ENCODE results near the gene UBE2N.
"Not testable (repeated sequence)": the region's sequence is repeated elsewhere in the genome, so short reads cannot be mapped to it uniquely, and the experiment has no call there.

The UBE2N gene

DNA sequence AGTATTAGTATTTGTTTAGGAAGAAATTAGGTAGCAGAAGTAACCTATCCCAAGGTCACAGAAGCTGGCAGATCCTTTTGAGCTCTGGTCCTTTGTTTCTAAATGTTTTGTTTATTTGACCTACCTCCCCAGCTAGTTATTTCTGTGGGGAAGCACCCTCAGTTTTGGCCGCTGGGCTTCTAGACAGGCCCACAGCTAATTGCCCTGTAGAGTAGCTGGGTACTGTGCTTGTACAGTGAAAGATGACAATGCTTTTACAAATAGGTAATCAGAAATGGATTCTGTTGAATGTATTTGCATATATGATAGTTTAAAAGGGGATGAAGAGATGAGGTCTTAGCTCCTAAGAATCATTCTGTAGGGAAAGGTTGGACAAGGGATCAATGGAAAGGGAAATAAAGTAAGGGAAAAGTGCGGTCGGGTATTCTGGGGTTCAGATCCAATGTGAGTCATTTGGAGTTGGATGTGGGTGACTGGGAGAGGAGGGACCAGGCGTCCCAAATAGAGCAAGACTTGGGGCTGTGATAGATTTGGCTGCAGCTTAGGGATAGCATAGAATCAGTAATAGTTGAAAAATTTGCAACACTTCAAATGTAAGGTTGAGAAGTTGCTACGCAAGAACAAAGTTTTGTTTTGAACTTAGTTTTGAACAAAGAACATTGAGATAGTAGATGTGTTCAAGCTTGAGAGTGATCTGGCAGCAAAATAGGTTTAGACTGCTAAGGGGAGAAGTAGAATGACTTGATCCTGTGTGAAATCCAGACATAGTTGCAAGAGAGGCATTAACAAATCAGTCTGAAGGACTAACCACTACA lies 60.4 kb downstream of the UBE2N start:
- no peak for DNase-seq (ENCODE audit: low spot score in 2 of 2)
- Mint-ChIP-seq H3K4me1 (peaks cover 51% of the 10 kb centered on the region), H3K9me3 (no peaks in the 10 kb centered on the region), H3K4me3 (peak overlapping the region; percentile 95), H3K27ac (peak overlapping the region; percentile 97), H3K36me3 (peaks cover 24% of the 10 kb centered on the region)
- ATAC-seq: no peak

DNA sequence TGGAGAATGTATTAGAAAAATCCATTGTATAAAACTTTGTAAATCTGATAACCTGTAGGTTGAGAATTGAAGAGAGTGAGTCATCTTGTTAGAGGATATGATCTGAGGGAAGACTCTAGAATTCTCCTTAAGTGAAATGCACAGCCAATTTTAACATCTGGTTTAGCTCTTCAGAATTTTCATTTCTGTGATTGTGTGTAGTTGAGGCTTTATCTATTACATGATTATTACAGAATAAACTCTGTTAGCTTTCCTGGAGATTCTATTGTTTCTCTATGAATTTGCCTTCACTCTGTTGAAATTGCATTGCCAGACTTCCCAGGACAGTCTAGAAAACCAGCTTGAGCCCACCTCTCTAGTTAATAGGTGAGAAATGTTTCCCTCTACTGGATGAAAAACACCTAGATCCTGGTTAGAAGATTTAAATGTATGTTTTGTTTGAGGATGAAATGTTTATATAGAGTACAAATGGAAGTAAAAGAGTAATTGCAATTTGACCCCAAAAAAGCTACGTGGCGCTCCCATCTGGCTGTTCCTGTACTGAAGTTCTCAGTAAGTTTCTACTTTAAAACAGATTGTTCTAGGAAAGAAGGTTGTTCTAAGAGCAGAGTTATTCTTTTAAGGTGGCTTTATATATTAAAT lies 61.1 kb downstream of the UBE2N start:
- H3K27ac Mint-ChIP-seq: peak overlapping the region; percentile 97
- peaks cover 50% of the 10 kb centered on the region for H3K4me1 Mint-ChIP-seq

DNA sequence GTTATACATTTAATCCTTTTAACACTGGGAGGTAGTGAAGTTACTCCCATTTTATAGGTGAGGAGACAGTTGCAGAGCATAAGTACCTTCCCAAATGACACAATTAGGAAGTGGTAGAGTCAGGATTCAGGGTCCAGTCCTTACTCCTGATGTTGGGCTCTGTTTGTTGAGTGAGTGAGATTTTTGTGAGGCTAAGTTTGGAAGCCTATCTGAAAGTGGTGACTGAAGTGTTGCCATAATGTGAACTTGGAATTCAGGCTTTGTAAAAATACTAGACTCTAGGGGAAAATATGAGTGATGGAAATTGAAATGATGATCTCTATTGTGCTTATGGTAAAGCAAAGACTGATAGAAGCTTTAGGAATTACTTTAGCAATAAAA lies 61.8 kb downstream of the UBE2N start:
- Mint-ChIP-seq H3K27ac (peak overlapping the region; percentile 97), H3K4me1 (peaks cover 44% of the 10 kb centered on the region), H3K36me3 (peaks cover 24% of the 10 kb centered on the region), H3K9me3 (no peaks in the 10 kb centered on the region), H3K4me3 (peak overlapping the region; percentile 95)
- no peak for DNase-seq (ENCODE audit: low spot score in 2 of 2)
- ATAC-seq: no peak

More for the DNA sequence above, 61.1 kb downstream of the UBE2N start:
- DNase-seq (ENCODE audit: low spot score in 2 of 2): no peak
- peaks cover 24% of the 10 kb centered on the region for H3K36me3 Mint-ChIP-seq
- no peaks in the 10 kb centered on the region for H3K9me3 Mint-ChIP-seq
- H3K4me3 Mint-ChIP-seq: peak overlapping the region; percentile 95
- ATAC-seq: no peak

DNA sequence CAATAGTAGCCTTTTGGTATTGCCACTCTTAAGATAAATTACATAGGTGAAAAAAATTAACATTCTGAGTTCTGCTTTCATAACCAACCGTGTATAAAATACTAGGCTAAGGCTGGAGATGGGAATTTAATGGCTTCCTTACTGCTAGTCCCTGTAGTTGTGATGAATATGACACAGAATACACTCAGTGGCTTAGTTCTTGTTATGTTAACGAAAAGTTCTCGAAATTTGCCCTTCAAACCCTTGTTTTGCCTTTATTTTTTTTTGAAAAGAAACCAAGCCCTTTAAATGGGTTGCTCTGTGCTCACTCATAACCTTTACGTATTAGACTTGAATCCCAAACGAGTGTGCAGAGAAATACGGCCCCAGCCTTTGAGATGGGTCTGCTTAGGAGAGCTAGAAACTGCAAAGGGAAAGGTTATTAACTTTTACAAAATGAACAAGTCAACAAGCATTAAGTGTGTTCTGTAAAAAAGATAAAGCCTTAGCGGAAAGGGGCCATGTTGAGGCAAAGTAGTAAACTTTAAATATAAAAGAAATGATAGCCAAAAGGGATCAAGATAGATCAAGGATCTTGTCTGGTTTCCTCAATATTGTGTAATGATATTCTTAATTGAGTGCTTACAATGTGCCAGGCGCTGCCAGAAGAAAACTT lies 62.3 kb downstream of the UBE2N start:
- no peak for DNase-seq (ENCODE audit: low spot score in 2 of 2)
- Mint-ChIP-seq H3K4me1 (peaks cover 42% of the 10 kb centered on the region), H3K27ac (peak overlapping the region; percentile 97), H3K9me3 (no peaks in the 10 kb centered on the region), H3K36me3 (peaks cover 24% of the 10 kb centered on the region), H3K4me3 (peak overlapping the region; percentile 95)
- no peak for ATAC-seq

GRCh38 chr12:93378998-93379325 lies 62.8 kb downstream of the UBE2N start:
- peaks cover 24% of the 10 kb centered on the region for H3K36me3 Mint-ChIP-seq
- no peaks in the 10 kb centered on the region for H3K9me3 Mint-ChIP-seq
- peak overlapping the region; percentile 95 for H3K4me3 Mint-ChIP-seq
- DNase-seq (ENCODE audit: low spot score in 2 of 2): no peak
- H3K4me1 Mint-ChIP-seq: peaks cover 42% of the 10 kb centered on the region
- ATAC-seq: no peak
- peak overlapping the region; percentile 97 for H3K27ac Mint-ChIP-seq

DNA sequence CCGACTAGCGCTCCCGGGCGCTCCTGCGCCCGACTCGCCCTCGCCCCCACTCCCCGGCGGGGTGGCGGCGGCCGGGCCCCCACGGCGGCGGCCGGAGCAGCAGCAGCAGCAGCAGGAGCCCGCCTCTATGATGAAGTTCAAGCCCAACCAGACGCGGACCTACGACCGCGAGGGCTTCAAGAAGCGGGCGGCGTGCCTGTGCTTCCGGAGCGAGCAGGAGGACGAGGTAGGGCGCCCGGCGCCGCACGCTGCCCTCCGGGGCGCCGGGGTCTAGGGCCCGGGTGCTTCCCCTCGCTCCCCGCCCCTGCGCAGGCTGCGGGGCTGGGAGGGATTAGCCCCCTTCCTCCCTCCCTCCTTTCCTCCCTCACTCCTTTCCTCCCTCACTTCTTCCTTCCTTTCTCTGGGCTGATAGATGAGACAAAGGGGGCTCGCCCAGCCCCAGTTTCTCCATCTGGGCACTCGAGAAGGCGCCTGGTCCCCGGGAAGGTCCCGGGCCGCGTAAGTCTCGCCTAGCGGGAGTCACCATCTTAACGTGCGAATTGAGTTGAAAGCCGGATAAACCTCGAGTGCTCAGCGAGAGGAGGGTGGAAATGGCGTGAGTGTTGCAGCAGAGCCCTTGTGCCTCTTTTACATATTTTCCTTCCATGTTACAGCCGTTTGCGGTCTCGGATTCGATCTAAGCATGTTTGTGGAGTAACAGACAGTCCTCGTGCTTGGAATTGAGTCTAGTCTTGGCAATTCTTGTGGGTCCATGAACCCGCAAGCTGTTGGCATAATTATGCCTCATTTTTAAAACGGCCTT lies 63.4 kb downstream of the UBE2N start:
- H3K4me1 Mint-ChIP-seq: peaks cover 42% of the 10 kb centered on the region
- peak overlapping the region; percentile 97 for H3K27ac Mint-ChIP-seq
- peak overlapping the region; percentile 95 for H3K4me3 Mint-ChIP-seq
- peaks cover 24% of the 10 kb centered on the region for H3K36me3 Mint-ChIP-seq
- ATAC-seq: peak; percentile 72
- DNase-seq (ENCODE audit: low spot score in 2 of 2): peak; percentile 38 to 82
- not testable (repeated sequence) for H3K9me3 Mint-ChIP-seq

- ATAC-seq: peak; percentile 90
- DNase-seq (ENCODE audit: low spot score in 2 of 2): peak; percentile 93 to 99
- peaks cover 24% of the 10 kb centered on the region for H3K36me3 Mint-ChIP-seq
- peaks cover 42% of the 10 kb centered on the region for H3K4me1 Mint-ChIP-seq
- H3K4me3 Mint-ChIP-seq: peak within 1 kb of the TSS; percentile 95
- H3K27ac Mint-ChIP-seq: peak within 1 kb of the TSS; percentile 97
- H3K9me3 Mint-ChIP-seq: no peaks in the 10 kb centered on the region
These were observed 64.2 kb downstream of the UBE2N start, which contains the start of gene NUDT4 for GRCh38 chr12:93377252-93378195. NUDT4 (plus strand) TSS chr12:93377925; CDS start chr12:93378323, 398 bp downstream.

- ATAC-seq: no peak
- H3K27ac Mint-ChIP-seq: no peak overlapping the region
- DNase-seq (ENCODE audit: low spot score in 2 of 2): no peak
- H3K9me3 Mint-ChIP-seq: no peaks in the 10 kb centered on the region
- H3K4me1 Mint-ChIP-seq: peaks cover 35% of the 10 kb centered on the region
- peak overlapping the region; percentile 95 for H3K4me3 Mint-ChIP-seq
- peaks cover 17% of the 10 kb centered on the region for H3K36me3 Mint-ChIP-seq
These were observed 65.1 kb downstream of the UBE2N start for GRCh38 chr12:93376436-93377251.

DNA sequence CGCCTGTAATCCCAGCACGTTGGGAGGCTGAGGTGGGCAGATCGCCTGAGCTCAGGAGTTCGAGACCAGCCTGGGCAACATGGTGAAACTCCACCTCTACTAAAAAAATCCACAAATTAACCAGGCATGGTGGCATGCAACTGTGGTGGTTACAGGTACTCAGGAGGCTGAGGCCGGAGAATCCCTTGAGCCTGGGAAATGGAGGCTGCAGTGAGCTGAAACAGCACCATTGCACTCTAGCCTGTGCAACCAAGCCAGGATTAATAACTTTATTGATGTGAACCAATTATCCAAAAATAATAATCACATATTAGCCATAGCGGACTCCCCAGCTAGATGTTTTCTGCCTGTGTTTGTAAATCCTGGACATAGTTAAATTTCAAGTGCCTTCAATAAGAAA lies 65.8 kb downstream of the UBE2N start:
- H3K36me3 Mint-ChIP-seq: peaks cover 10% of the 10 kb centered on the region

GRCh38 chr12:93373961-93374656 lies 67.6 kb downstream of the UBE2N start:
- no peaks in the 10 kb centered on the region for H3K9me3 Mint-ChIP-seq
- no peak overlapping the region for H3K27ac Mint-ChIP-seq
- peaks cover 10% of the 10 kb centered on the region for H3K36me3 Mint-ChIP-seq
- H3K4me3 Mint-ChIP-seq: no peak overlapping the region
- ATAC-seq (no peak), DNase-seq (ENCODE audit: low spot score in 2 of 2) (no peak)
- H3K4me1 Mint-ChIP-seq: peaks cover 12% of the 10 kb centered on the region

More for the DNA sequence above, 65.8 kb downstream of the UBE2N start:
- ATAC-seq (no peak), DNase-seq (ENCODE audit: low spot score in 2 of 2) (no peak)
- Mint-ChIP-seq H3K4me1 (peaks cover 28% of the 10 kb centered on the region), H3K4me3 (no peak overlapping the region), H3K27ac (no peak overlapping the region), H3K9me3 (no peaks in the 10 kb centered on the region)

DNA sequence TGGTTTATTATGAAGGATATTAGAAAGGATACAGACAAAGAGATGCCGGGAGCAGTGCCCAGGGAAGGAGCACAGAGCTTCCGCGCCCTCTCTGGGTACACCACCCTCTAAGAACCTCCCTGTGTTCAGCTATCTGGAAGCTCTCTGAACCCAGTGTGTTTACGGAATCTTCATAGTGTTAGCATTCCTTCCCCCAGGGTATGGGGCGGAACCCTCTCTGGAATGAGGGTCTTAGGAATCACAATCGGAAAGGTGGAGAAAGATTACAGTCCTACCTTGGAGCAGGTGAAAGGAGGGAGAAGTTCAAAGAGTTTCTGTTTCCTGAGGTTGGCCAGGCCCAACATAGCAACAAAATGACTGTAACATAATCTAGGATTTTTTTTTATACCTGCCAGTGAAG lies 70.8 kb downstream of the UBE2N start:
- DNase-seq (ENCODE audit: low spot score in 2 of 2): no peak
- Mint-ChIP-seq H3K4me1 (no peaks in the 10 kb centered on the region), H3K27ac (no peak overlapping the region), H3K4me3 (no peak overlapping the region), H3K9me3 (no peaks in the 10 kb centered on the region), H3K36me3 (no peaks in the 10 kb centered on the region)
- no peak for ATAC-seq

- DNase-seq (ENCODE audit: low spot score in 2 of 2): no peak
- Mint-ChIP-seq H3K9me3 (no peaks in the 10 kb centered on the region), H3K4me3 (no peak overlapping the region), H3K4me1 (no peaks in the 10 kb centered on the region), H3K36me3 (no peaks in the 10 kb centered on the region), H3K27ac (no peak overlapping the region)
- no peak for ATAC-seq
These were observed 72.2 kb downstream of the UBE2N start for GRCh38 chr12:93369505-93369904.

DNA sequence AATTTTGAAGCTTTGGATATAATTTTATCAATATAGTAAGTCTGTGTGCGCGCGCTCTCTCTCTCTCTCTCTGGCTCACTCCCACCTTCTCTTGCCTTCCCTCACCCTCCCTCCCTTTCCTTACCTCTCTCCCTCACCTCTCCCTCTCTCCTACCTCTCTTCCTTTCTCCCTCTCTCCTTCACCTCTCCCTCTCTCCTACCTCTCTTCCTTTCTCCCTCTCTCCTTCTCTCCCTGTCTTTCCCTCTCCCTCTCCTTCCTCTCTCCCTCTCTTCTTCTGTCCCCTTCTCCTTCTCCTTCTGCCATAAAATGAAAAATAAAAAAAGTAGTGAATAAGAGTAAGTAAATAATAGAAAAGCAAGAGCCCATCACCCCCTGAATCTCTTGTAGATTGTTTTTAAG lies 73.0 kb downstream of the UBE2N start:
- Mint-ChIP-seq H3K4me3 (no peak overlapping the region), H3K4me1 (peaks cover 4% of the 10 kb centered on the region), H3K9me3 (no peaks in the 10 kb centered on the region), H3K36me3 (no peaks in the 10 kb centered on the region), H3K27ac (no peak overlapping the region)
- no peak for DNase-seq (ENCODE audit: low spot score in 2 of 2)
- no peak for ATAC-seq
